Subcutaneous adipose tissue (tissue), 4 donors: ENCODE data around the gene SDC1. TPM values are rescaled to one million over a fixed set of nuclear protein-coding genes. Genes with fewer than 3 reads are reported as not detected.

Experiments
- CTCF ChIP-seq: fragments of 450-650 bp; IDR thresholded peaks from one replicate; pipeline ENCODE4 v1.5.1; 2016; ENCODE audit warnings: low read depth, mild to moderate bottlenecking, control low read depth, antibody characterized with exemption, moderate library complexity
- total RNA-seq, 4 donors: library from RNA; depleted of rRNA; stranded (reverse); fragments of >200 nt; gene quantifications; one replicate each; pipeline ENCODE4 v1.1.0, GENCODE V29; 2016

The SDC1 gene
- total RNA-seq, 4 donors from 2014 or later, result 2.4 to 27.5 (median 3.8) TPM

GRCh38 chr2:20186855-20187187, 38.1 kb downstream of the SDC1 start:
- no peak for TF ChIP-seq CTCF

- TF ChIP-seq CTCF, result no peak
Measured at GRCh38 chr2:20186078-20186854, 38.7 kb downstream of the SDC1 start.

- no peak for TF ChIP-seq CTCF
Measured at GRCh38 chr2:20185176-20186022, 39.5 kb downstream of the SDC1 start.

GRCh38 chr2:20184067-20184938, 40.6 kb downstream of the SDC1 start:
- TF ChIP-seq CTCF, result no peak

- no peak for TF ChIP-seq CTCF
Measured at GRCh38 chr2:20183373-20183772, 41.6 kb downstream of the SDC1 start.

- TF ChIP-seq CTCF, result no peak
Measured at GRCh38 chr2:20182241-20182931, 42.5 kb downstream of the SDC1 start.
